NT2/D1 (cell line): ENCODE data around the gene FAM107B.
A peak's percentile ranks its signal among the peaks of the same experiment; 100 is the strongest.

Source experiments
- DNase-seq: peaks from one replicate; pipeline ENCODE4 v3.0.0-alpha.2; 2011; ENCODE audit warnings: low read depth, low spot score
- H3K27me3 ChIP-seq: 2 replicates; pipeline ENCODE4 v1.6.0; 2011; ENCODE audit warnings: mild to moderate bottlenecking; ENCODE audit not compliant: insufficient read length, insufficient read depth
- H3K36me3 ChIP-seq: 2 replicates; pipeline ENCODE4 v1.6.1; 2011; ENCODE audit warnings: mild to moderate bottlenecking, low read length, mixed read lengths; ENCODE audit not compliant: insufficient read depth, insufficient read length
- H3K4me1 ChIP-seq: 2 replicates; pipeline ENCODE4 v1.5.1; 2011; ENCODE audit not compliant: insufficient read depth, insufficient read length
- H3K4me3 ChIP-seq: 2 replicates; pipeline ENCODE4 v1.5.1; 2011; ENCODE audit warnings: low read depth; ENCODE audit not compliant: insufficient read length
- H3K9ac ChIP-seq: 2 replicates; pipeline ENCODE4 v1.6.0; 2011; ENCODE audit warnings: low read depth; ENCODE audit not compliant: insufficient read length
- H3K9me3 ChIP-seq: 2 replicates; pipeline ENCODE4 v1.5.1; 2011; ENCODE audit warnings: mild to moderate bottlenecking, low read length; ENCODE audit not compliant: insufficient read depth
- SUZ12 ChIP-seq: IDR thresholded peaks from 2 replicates; pipeline ENCODE4 v1.6.1; 2011; ENCODE audit not compliant: insufficient read length, insufficient read depth; ENCODE audit errors: extremely low read depth
- YY1 ChIP-seq: IDR thresholded peaks from 2 replicates; pipeline ENCODE4 v1.6.1; 2011; ENCODE audit not compliant: insufficient read length, insufficient read depth
- ZNF274 ChIP-seq: IDR thresholded peaks from 2 replicates; pipeline ENCODE4 v1.6.1; 2011; ENCODE audit warnings: mild to moderate bottlenecking, low read depth, low read length

Gene FAM107B

GRCh38 chr10:14543904-14544210 is 230.8 kb downstream of the FAM107B start:
- no peaks in the 10 kb centered on the region for H3K4me1 ChIP-seq
- TF ChIP-seq YY1 (no peak), SUZ12 (no peak), ZNF274 (no peak)
- no peak for DNase-seq

GRCh38 chr10:14543046-14543903 is 231.4 kb downstream of the FAM107B start:
- H3K4me3 ChIP-seq: no peak overlapping the region
- TF ChIP-seq SUZ12 (no peak), YY1 (no peak), ZNF274 (no peak)
- no peaks in the 10 kb centered on the region for H3K27me3 ChIP-seq
- no peaks in the 10 kb centered on the region for H3K4me1 ChIP-seq
- H3K9ac ChIP-seq: no peak overlapping the region
- no peak for DNase-seq
- peaks cover 2% of the 10 kb centered on the region for H3K36me3 ChIP-seq
- H3K9me3 ChIP-seq: no peaks in the 10 kb centered on the region

More at GRCh38 chr10:14543904-14544210, 230.8 kb downstream of the FAM107B start:
- Histone ChIP-seq H3K9me3 (no peaks in the 10 kb centered on the region), H3K4me3 (no peak overlapping the region), H3K9ac (no peak overlapping the region), H3K27me3 (no peaks in the 10 kb centered on the region), H3K36me3 (peaks cover 3% of the 10 kb centered on the region)

GRCh38 chr10:14541379-14541778 is 233.3 kb downstream of the FAM107B start:
- no peak overlapping the region for H3K4me3 ChIP-seq
- H3K9me3 ChIP-seq: no peaks in the 10 kb centered on the region
- no peaks in the 10 kb centered on the region for H3K4me1 ChIP-seq
- H3K27me3 ChIP-seq: no peaks in the 10 kb centered on the region
- H3K36me3 ChIP-seq: no peaks in the 10 kb centered on the region
- no peak for DNase-seq
- H3K9ac ChIP-seq: no peak overlapping the region
- TF ChIP-seq SUZ12 (no peak), YY1 (no peak), ZNF274 (no peak)

GRCh38 chr10:14540611-14541010 is 234.1 kb downstream of the FAM107B start:
- H3K4me3 ChIP-seq: no peak overlapping the region
- TF ChIP-seq YY1: no peak
- no peak for TF ChIP-seq SUZ12
- no peak for TF ChIP-seq ZNF274
- no peaks in the 10 kb centered on the region for H3K9me3 ChIP-seq
- no peaks in the 10 kb centered on the region for H3K4me1 ChIP-seq
- DNase-seq: no peak
- H3K36me3 ChIP-seq: no peaks in the 10 kb centered on the region
- no peaks in the 10 kb centered on the region for H3K27me3 ChIP-seq
- H3K9ac ChIP-seq: no peak overlapping the region

- TF ChIP-seq SUZ12: no peak
- TF ChIP-seq ZNF274: no peak
- TF ChIP-seq YY1: no peak
- DNase-seq: no peak
- Histone ChIP-seq H3K4me1 (no peaks in the 10 kb centered on the region), H3K27me3 (no peaks in the 10 kb centered on the region), H3K4me3 (no peak overlapping the region), H3K36me3 (no peaks in the 10 kb centered on the region), H3K9me3 (no peaks in the 10 kb centered on the region), H3K9ac (no peak overlapping the region)
Observed at GRCh38 chr10:14540062-14540461, 234.6 kb downstream of the FAM107B start.

- peaks cover 3% of the 10 kb centered on the region for H3K36me3 ChIP-seq
- TF ChIP-seq YY1: no peak
- no peak for TF ChIP-seq SUZ12
- TF ChIP-seq ZNF274: no peak
Observed at GRCh38 chr10:14539176-14539575, 235.5 kb downstream of the FAM107B start.

GRCh38 chr10:14536241-14537213 is 238.2 kb downstream of the FAM107B start:
- no peak for TF ChIP-seq ZNF274
- TF ChIP-seq SUZ12: no peak
- TF ChIP-seq YY1: no peak
- Histone ChIP-seq H3K4me1 (no peaks in the 10 kb centered on the region), H3K27me3 (no peaks in the 10 kb centered on the region), H3K9me3 (no peaks in the 10 kb centered on the region), H3K36me3 (peaks cover 3% of the 10 kb centered on the region), H3K9ac (no peak overlapping the region), H3K4me3 (no peak overlapping the region)
- DNase-seq: peak; percentile 55

More at GRCh38 chr10:14539176-14539575, 235.5 kb downstream of the FAM107B start:
- H3K4me3 ChIP-seq: no peak overlapping the region
- H3K9me3 ChIP-seq: no peaks in the 10 kb centered on the region
- H3K9ac ChIP-seq: no peak overlapping the region
- no peaks in the 10 kb centered on the region for H3K4me1 ChIP-seq
- no peak for DNase-seq
- no peaks in the 10 kb centered on the region for H3K27me3 ChIP-seq
